ENCODE data around the gene ASPHD2.

The ASPHD2 gene

GRCh38 chr22:26494506-26494905, 65.4 kb downstream of the ASPHD2 start (continued):
- no peak for TF ChIP-seq ZBTB49 (tag by site-specific recombination; IDR thresholded peaks at IDR 0.05; ENCODE audit: low read depth)
- TF ChIP-seq ZNF23 (tag by site-specific recombination; IDR thresholded peaks at IDR 0.05; ENCODE audit: borderline replicate concordance) = no peak

Data from HEK293 (cell line).